ENCODE measurements around the gene SMARCB1. TPM values are rescaled to one million over a fixed set of nuclear protein-coding genes. Genes with fewer than 3 reads are reported as not detected.

Gene SMARCB1
- total RNA-seq, 1 experiment from 2014 or later = 85.9 TPM

- ChIA-PET POLR2A (ENCODE audit: unreplicated experiment) (no interaction called here), CTCF (no interaction called here)
- H3K9me2 ChIP-seq (replicated peaks; ENCODE audit: low read length) = no peaks in the 10 kb centered on the region
- H3K36me3 ChIP-seq (ENCODE audit: low read depth, low read length) = no peaks in the 10 kb centered on the region
- H3K9ac ChIP-seq (ENCODE audit: low read length) = no peak overlapping the region
- BruUV-seq (replicated peaks) = no TSS peak
- H3K79me2 ChIP-seq (ENCODE audit: low read length) = peaks cover 5% of the 10 kb centered on the region
- no peak overlapping the region for H3K27ac ChIP-seq (ENCODE audit: low read length)
- intact Hi-C loops (cut with micrococcal nuclease) = no loop called here
- H3F3A ChIP-seq (ENCODE audit: low read length, unreplicated experiment) = no peaks in the 10 kb centered on the region
- no peaks in the 10 kb centered on the region for H3K27me3 ChIP-seq (ENCODE audit: low read length)
- H3K9me3 ChIP-seq (ENCODE audit: low read length) = no peaks in the 10 kb centered on the region
- no peak overlapping the region for H3K4me3 ChIP-seq (ENCODE audit: low read length)
- no peak overlapping the region for H2AFZ ChIP-seq (ENCODE audit: low read length)
- DNase-seq = no peak
- peaks cover 3% of the 10 kb centered on the region; the same call in 1 of the 2 replicates for H4K20me1 ChIP-seq (ENCODE audit: low read length)
- H3K4me2 ChIP-seq (ENCODE audit: low read length) = no peak overlapping the region
- peaks cover 14% of the 10 kb centered on the region; the same call in 1 of the 2 replicates for H3K4me1 ChIP-seq (ENCODE audit: insufficient read depth, low read length)
- no peak for TF ChIP-seq EZH2phosphoT487 (IDR thresholded peaks at IDR 0.05; ENCODE audit: borderline replicate concordance, low read length)
- TF ChIP-seq EZH2 (IDR thresholded peaks at IDR 0.05; ENCODE audit: low read length, unreplicated experiment) = no peak
- TF ChIP-seq CTCF (conservative IDR thresholded peaks at IDR 0.05; ENCODE audit: low read depth, low read length) = no peak
- ATAC-seq = no peak
Measured at GRCh38 chr22:23782703-23783102, 4.1 kb upstream of the SMARCB1 start.

- Histone ChIP-seq H3K27me3 (ENCODE audit: low read length) (no peaks in the 10 kb centered on the region), H3K9me2 (replicated peaks; ENCODE audit: low read length) (no peaks in the 10 kb centered on the region), H3K79me2 (ENCODE audit: low read length) (peaks cover 13% of the 10 kb centered on the region), H4K20me1 (ENCODE audit: low read length) (peaks cover 11% of the 10 kb centered on the region), H3K4me2 (ENCODE audit: low read length) (no peak overlapping the region), H3K4me3 (ENCODE audit: low read length) (no peak overlapping the region), H3K9ac (ENCODE audit: low read length) (no peak overlapping the region), H2AFZ (ENCODE audit: low read length) (no peak overlapping the region), H3K36me3 (ENCODE audit: low read depth, low read length) (no peaks in the 10 kb centered on the region), H3K27ac (ENCODE audit: low read length) (no peak overlapping the region), H3K9me3 (ENCODE audit: low read length) (no peaks in the 10 kb centered on the region), H3K4me1 (ENCODE audit: insufficient read depth, low read length) (peaks cover 21% of the 10 kb centered on the region; the same call in 1 of the 2 replicates), H3F3A (ENCODE audit: low read length, unreplicated experiment) (no peaks in the 10 kb centered on the region)
- TF ChIP-seq EZH2phosphoT487 (IDR thresholded peaks at IDR 0.05; ENCODE audit: borderline replicate concordance, low read length) (no peak), CTCF (conservative IDR thresholded peaks at IDR 0.05; ENCODE audit: low read depth, low read length) (no peak), EZH2 (IDR thresholded peaks at IDR 0.05; ENCODE audit: low read length, unreplicated experiment) (no peak)
- DNase-seq (no peak), ATAC-seq (no peak)
- POLR2A ChIA-PET (ENCODE audit: unreplicated experiment) = no interaction called here
- no TSS peak for BruUV-seq (replicated peaks)
- CTCF ChIA-PET = no interaction called here
- intact Hi-C loops (cut with micrococcal nuclease) = no loop called here
Measured at GRCh38 chr22:23783265-23784150, 3.3 kb upstream of the SMARCB1 start.

- intact Hi-C loops (cut with micrococcal nuclease) = no loop called here
- Histone ChIP-seq H4K20me1 (ENCODE audit: low read length) (peaks cover 18% of the 10 kb centered on the region), H3K27ac (ENCODE audit: low read length) (no peak overlapping the region), H3K4me3 (ENCODE audit: low read length) (no peak overlapping the region), H3K4me2 (ENCODE audit: low read length) (no peak overlapping the region), H3K4me1 (ENCODE audit: insufficient read depth, low read length) (peaks cover 23% of the 10 kb centered on the region; the same call in 1 of the 2 replicates), H3K79me2 (ENCODE audit: low read length) (peaks cover 20% of the 10 kb centered on the region), H3K9me3 (ENCODE audit: low read length) (no peaks in the 10 kb centered on the region), H3F3A (ENCODE audit: low read length, unreplicated experiment) (no peaks in the 10 kb centered on the region), H3K27me3 (ENCODE audit: low read length) (no peaks in the 10 kb centered on the region), H3K9me2 (replicated peaks; ENCODE audit: low read length) (no peaks in the 10 kb centered on the region), H2AFZ (ENCODE audit: low read length) (no peak overlapping the region), H3K36me3 (ENCODE audit: low read depth, low read length) (no peaks in the 10 kb centered on the region), H3K9ac (ENCODE audit: low read length) (no peak overlapping the region)
- TF ChIP-seq EZH2phosphoT487 (IDR thresholded peaks at IDR 0.05; ENCODE audit: borderline replicate concordance, low read length) (no peak), CTCF (conservative IDR thresholded peaks at IDR 0.05; ENCODE audit: low read depth, low read length) (no peak), EZH2 (IDR thresholded peaks at IDR 0.05; ENCODE audit: low read length, unreplicated experiment) (no peak)
- CTCF ChIA-PET = interaction anchor here (0.6 kb wide), 1 partner anchor 74 kb away, joined by 3 read pairs; the partner anchor contains the start of gene SLC2A11
- BruUV-seq (replicated peaks) = no TSS peak
- ATAC-seq (no peak), DNase-seq (no peak)
- POLR2A ChIA-PET (ENCODE audit: unreplicated experiment) = no interaction called here
Measured at GRCh38 chr22:23784215-23784732, 2.5 kb upstream of the SMARCB1 start.

Data from PC-3 (cell line).